GM21619 (cell line): ENCODE results near the gene OR7A5.
"Not testable (repeated sequence)": the region's sequence is repeated elsewhere in the genome, so short reads cannot be mapped to it uniquely, and the experiment has no call there.

Experiments used
- ATAC-seq: cut with Tn5 transposase; IDR thresholded peaks from one replicate; pipeline ENCODE4 v1.9.1; 2021; ENCODE audit not compliant: unreplicated experiment

Gene OR7A5

DNA sequence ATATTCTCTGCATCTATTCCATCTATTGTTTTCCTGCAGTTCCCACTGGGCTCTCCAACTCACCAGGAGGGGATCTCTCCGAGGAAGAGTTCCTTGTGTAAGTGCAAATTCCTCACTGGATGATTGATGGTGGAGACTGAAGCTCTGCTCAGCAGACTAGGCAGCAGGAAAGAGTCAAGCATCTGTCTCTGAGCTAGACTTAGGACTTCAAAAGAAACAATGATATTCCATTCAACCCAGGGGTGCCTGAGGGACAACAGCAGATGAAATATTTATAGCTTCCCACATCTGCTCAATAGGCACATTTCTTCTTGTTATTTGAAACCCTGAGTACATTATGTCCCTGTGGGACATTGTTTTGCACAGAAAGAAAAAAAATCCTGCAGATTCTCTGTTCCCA, at the start of gene OR7A5, which contains the start of gene OR7C1:
OR7A5 (minus strand) TSS at position 175 of the 400 bp plus-strand sequence. CDS start 6,944 bp downstream, outside the sequence.
OR7C1 (minus strand) TSS at position 175 of the 400 bp plus-strand sequence. CDS start 35,049 bp downstream, outside the sequence.
- no peak for ATAC-seq

DNA sequence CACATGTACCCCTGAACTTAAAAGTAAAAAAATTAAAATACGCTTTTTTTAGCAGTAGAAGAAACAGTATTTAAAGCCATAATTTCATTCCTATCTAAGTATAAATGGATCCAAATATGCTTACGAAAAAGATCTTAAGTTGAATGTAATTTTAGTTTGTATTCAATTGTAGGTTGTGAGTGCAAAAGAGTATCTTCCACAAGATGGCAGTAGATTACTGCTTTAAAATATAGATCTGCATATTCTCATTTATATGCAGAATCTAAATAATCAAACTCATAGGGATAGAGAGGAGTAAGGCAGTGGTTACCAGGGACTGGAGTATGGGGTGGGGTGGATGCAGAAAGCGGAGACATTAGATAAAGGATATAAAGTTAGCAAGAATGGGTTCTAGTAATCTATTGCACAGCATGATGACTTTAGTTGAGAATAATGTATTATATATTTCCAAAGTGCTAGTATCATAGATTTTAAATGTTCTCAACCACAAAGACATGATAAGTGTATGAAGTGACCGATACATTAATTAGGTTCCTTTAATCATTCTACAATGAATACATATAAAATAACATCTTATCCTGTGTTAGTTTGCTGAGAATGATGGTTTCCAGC, 36.7 kb upstream of the OR7A5 start:
- no peak for ATAC-seq

DNA sequence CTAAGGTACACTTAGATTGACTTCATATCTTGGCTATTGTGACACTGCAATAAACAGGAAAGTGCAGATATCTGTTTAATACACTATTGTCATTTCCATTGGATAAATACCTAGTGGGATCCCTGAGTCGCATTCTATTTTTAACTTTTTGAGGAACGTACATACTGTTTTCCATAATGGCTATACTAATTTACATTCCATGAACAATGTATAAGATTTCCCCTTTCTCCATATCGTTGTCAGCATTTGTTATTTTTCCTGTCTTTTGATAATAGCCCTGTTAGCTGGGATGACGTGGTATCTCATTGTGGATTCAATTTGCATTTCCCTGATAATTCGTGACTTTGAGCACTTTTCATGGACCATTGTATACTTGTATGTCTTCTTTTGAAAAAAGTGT, 33.5 kb upstream of the OR7A5 start:
- ATAC-seq, result no peak

DNA sequence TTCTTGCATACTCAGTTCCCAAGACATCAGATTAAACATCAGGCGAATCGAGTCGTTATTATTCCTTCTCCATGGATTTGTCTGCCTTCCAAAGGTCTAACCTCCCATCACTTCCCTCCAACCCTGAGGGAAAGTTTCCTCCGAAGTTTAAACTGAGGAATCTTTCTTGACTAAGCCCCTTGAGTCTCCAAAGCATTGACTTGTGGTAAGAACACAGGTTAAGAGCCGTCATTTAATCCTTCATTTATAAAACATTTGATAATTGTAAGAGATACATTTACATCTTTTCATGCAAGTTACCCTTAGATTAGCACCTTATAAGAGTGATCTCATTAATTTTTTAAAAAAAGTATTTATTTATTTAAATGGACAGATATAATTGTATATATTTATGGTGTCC, 13.8 kb upstream of the OR7A5 start, which contains the start of gene OR7A10:
OR7A10 (minus strand) TSS at position 101 of the 400 bp plus-strand sequence. CDS start 7,045 bp downstream, outside the sequence.
- no peak for ATAC-seq

DNA sequence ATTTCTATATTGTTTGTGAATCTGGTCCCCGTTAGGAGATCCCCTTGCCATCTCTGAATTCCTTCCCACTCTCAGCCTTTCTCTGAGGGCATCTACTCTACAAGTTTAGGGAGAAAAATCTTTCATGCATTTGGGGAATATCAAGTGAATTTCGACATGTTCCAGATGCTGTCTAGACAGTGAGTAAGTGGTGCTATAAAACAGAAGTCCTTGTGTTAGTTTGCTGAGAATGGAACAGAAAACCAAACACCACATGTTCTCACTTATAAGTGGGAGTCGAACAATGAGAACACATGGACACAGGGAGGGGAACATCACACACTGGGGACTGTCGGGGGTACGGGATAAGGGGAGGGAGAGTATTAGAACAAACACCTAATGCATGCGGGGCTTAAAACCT, 8.6 kb upstream of the OR7A5 start:
- no peak for ATAC-seq

DNA sequence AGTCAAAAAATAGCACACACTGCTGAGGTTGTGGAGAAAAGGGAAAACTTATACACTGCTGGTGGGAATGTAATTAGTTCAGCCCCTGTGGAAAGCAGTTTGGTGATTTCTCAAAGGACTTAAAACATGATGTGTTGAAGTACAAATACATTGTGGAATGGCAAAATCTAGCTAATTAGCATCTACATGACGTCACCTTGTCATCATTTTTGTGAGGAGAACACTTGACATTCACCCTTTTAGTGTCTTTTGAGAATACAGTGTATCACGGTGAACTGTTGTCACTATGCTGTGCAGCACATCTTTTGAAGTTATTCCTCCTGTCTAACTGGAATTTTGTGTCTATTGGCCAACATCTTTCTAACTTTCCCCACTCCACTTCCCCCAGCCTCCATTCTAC, 8.2 kb upstream of the OR7A5 start:
- no peak for ATAC-seq

DNA sequence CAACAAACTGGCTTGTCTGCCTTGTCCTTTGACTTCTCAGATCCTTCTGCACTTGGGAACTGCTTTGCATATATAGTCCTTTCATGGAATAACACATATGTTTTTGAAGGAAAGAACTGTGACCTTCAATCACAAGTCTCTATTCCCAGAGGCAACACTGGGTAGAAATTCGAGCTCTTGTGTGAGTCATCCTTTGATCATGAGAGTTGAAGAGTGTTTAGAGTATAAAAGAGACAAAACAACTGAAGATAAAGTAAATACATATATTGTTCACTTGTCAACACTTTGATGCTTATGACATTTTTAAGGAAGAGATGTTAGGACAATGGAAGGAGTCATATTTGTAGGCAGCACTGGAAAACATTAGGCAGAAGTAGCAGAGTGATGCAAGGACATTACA, 5.2 kb upstream of the OR7A5 start:
- ATAC-seq, result no peak

DNA sequence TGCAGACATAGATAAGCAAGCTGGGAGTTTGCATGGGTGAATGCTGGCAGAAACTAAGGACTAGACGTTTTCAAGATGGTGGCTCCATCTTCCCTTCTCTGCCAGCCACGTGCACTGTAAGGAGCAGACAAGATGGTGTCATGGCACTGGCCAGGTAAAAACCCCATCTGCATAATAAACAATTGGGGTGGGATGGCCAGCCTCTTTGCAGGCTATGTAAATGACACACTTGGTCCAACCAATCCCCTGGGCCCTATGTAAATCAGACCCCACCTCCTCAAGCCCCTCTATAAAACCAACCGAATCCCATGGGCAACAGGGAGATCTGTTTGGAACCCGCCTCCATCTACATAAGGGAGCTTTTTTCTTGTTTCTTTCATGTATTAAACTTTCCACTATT, 2.4 kb upstream of the OR7A5 start:
- ATAC-seq, result no peak

DNA sequence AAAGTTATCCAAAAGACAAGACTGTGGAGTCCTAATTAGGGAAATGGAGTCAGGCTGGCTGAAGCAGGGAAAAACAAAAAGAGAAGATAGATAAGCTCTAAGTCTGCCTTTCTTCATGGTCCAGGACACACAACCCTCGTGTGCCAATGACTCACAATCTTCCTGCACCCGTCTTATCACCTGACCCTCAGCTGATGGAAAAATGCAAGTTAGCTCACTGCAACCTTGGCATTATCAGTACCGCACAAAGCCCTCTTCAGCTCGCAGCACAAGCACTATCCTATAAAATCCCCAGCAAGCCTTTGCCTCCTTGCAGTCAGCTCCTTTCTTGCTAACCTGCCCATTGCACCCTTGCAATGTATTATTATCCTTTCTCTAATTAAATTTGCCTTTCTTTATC, 4.3 kb downstream of the OR7A5 start:
- ATAC-seq, result no peak

DNA sequence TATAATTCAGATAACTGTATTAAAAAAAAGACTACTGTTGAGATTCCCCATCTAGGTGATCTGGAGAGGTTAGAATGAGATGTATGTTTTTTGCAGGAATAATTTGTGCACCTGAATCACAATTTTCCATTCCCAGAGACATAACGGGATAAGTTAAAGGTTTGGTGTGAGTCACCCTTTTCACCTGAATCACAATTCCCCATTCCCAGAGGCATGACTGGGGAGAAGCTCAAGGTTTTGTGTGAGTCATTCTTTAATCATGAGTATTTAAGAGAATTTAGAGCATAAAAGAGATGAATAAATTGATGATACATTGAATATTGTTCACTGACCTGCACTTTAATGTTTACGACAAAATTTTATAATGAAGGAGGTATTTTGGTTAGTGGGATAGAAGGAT, 9.0 kb downstream of the OR7A5 start:
- no peak for ATAC-seq

DNA sequence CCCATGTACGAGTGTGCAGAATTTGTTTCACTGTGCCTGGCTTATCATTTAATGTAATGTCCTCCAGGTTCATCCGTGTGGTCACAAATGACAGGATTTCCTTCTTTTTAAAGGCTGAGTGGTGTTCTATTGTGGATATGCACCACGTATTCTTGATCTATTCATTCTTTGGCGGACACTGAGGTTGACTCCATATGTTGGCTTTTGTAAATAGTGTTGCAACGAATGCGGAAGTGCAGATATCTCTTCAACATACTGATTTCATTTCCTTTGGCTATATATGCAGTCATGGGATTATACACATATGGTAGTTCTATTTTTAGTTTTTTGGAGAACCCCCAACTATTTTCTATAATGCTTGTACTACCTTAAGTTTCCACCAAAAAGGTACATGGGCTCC, 13.0 kb downstream of the OR7A5 start:
- no peak for ATAC-seq

DNA sequence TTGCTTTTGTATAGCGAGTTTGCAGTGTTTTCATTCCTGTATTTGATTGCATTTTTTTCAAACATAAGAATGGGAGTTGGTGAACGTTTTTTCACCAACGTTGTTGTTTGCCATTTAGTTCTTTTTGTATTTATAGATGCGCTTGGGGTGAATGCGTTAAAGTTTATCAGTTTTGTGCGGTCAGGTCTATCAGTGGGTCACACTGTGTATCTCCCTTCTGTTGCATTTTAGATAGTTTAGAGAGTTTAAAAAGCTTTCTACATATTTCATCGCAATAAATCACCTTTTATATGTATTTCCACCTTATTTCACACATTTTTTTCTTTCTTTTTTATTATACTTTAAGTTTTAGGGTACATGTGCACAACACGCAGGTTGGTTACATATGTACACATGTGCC, 16.4 kb downstream of the OR7A5 start:
- ATAC-seq, result no peak

DNA sequence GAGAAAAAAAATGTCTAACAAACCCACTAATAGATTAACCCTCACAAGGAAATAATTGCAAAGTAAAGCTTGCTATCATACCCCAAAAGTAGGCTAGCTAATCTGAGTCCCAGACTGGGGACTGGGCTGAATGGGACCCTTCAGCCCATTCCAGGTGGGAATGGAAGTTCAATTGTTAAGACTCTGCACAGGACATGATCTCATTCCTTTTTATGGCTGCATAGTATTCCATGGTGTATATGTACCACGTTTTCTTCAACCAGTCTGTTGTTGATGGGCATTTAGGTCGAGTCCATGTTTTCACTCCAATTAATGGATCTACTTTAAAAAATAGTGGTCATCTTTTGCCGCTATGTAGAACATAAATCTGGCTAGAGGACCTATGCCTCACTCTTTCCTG, 17.9 kb downstream of the OR7A5 start:
- ATAC-seq, result no peak

DNA sequence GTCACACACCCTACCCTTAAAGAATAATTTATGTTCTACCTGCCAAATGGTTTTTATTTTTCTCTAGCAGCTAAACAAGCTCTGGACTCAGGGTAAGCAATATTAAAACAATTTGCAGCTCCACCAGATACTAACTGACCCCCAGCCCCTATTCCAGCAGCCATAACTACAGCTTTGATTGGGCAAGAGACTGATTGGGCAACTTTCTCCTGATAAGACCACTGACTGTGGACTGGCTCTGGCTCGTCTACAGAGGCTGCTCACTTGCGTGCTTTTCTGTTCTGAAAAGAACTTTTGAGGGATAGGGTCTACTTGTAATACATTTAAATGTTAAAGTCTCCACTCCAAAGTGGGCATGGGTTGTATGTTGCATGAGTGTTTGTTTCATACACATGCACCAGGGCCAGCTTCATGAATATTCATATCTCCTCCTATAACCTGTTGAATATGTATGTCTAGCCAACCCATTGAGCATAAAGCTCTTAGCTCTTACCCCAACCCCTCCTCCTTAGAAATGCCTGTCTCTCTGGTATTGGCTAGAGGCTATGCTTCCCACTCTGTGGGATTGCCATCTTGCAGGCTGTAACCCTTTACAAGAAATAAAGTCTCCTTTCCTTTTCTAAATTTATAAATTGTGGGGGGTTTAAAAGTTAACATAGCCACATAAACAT, 19.9 kb downstream of the OR7A5 start:
- ATAC-seq, result no peak

DNA sequence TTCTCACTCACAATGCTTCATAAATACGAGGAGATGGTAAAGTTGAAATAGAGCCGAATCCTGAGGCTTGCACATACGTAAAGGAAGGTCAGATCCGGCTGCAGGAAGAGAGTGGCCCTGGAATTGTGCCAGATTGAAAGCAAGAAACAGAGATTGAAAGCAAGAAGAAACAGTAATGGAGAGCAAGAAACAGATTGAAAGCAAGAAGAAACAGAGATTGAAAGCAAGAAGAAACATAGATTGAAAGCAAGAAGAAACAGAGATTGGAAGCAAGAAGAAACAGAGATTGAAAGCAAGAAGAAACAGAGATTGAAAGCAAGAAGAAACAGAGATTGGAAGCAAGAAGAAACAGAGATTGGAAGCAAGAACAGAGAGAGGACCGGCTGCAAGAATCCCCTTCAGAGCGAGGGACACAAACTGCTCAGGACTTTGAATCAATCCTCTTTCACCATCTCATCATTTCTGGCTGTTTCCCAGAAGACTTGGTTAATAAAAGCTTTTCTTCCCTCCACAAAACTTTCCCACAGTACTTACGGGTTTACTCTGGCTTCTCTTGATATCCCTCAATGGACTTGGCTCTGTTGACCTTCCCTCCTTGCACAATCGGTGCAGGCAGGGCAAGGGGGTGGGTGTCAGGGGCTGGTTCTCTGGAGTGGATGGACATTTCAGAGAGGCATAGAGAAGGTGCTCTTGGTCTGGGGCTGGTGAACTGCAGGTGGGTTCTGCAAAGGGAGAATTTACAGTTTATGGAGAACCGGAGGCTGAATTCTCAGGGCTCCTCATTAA, 25.5 kb downstream of the OR7A5 start:
- no peak for ATAC-seq

DNA sequence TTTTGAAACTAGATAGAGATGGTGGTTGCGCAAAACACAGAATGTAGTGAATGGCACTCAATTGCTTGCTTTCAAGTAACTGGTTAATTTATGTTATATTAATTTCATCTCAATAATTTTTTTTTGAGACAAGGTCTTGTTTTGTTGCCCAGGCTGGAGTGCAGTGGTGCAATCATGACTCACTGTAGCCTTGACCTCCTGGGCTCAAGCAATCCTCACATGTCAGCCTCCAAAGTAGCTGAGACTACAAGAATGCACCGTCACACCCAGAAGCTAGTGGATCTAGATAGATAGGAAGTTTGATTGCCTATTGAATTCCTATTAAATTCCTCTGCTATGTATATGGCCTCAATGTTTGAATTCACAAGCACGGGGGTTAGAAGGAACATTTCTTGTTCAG, 30.2 kb downstream of the OR7A5 start:
- ATAC-seq, result no peak

DNA sequence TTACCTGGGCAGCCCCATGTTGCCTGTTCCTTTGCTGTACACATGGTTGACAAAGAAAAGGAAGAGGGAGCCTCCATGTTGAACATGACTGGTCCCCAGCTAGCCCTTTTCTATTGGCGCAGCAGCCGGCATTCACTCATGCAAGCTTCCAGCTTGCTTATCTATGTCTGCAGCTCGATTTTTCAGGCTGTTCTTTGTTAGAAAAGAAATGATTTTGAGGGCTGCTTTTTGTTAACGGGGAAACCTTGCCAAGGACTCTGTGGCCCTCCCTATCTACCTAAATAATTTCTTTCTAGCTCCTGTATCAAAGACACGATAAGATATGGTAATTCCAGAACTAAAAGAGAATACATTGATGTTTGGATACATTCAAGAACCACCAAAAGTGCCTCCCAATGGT, 36.2 kb downstream of the OR7A5 start:
- ATAC-seq, result no peak

DNA sequence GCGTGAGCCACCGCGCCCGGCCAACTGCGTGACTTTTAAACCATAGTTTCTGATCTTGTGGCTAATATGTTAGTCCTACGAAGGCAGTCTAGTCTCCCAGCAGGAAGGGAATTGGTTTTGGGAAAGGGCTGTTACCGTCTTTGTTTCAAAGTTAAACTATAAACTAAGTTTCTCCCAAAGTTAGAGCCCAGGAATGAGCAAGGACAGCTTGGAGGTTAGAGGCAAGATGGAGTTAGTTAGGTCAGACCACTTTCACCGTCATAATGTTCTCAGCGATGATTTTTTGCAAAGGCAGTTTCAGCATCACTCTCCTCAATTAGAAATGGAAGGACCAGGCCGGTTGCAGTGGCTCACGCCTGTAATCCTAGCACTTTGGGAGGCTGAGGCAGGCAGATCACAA, 39.0 kb downstream of the OR7A5 start:
- ATAC-seq, result no peak

DNA sequence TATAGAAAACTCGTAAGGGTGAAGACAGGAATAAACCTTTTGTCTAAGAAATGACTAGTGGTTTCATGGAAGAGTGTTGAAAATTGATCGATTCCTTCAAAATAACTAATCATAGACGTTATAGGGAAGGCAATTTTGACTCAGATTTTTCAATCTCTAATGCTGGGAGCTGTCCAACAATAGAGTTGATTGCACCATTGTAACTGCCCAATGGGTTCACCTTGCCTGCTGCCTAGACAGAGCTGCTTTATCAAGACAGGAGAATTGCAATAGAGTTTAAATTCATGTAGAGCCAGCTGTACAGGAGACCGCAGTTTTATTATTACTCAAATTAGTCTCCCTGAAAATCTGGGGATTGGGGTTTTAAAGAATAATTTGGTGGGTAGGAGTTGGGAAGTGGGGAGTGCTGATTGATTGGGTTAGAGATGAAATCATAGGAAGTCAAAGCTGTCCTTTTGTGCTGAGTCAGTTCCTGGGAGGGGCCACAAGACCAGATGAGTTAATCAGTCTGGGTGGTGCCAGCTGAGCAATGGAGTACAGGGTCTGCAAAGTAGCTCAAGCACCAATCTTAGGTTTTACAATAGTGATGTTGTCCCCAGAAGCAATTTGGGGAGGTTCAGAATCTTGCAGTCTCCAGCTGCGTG, 39.8 kb downstream of the OR7A5 start:
- no peak for ATAC-seq

DNA sequence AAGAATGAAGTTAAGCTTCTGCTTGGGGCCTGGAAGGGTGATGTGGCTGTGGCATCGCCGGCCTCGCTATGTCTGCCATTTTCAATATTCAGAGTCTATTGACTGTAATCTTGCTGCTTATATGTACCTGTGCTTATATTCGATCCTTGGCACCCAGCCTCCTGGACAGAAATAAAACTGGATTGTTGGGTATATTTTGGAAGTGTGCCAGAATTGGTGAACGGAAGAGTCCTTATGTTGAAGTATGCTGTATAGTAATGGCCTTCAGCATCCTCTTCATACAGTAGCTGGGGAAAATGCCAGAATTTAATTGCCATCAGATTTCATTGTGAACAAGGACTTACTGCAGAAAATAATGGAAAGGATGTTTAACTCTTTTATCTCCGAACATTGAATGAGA, 42.7 kb downstream of the OR7A5 start:
- not testable (repeated sequence) for ATAC-seq

DNA sequence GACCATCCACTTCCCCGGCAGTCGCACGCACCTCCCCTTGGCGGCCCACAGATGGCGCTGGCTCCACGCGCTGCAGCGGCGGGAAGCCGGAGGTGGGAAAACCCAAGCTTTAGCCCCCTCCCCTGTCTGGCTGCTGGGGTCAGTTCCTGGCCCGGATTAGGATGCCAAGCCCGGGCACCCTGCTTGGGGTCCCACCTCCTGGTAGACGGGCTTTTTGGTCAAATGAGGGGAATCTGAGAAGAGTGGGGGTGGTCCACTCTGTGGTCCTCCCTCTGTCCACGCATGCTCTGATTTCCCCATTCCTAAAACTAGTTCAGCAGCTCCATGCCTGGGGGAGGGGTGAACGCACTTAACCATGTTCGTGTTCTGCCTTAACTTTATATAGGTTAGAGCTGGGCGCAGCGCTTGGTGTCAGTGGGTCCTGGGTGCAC, 48.5 kb downstream of the OR7A5 start:
- ATAC-seq, result no peak
